Endothelial cell of umbilical vein (primary cell): Measurements from ENCODE around the gene DCC. TPM values are rescaled to one million over a fixed set of nuclear protein-coding genes. Genes with fewer than 3 reads are reported as not detected.

Source experiments
- BruUV-seq: library from RNA; stranded (reverse); fragments of 400-500 nt; replicated peaks from 2 replicates; lab custom pipeline; 2021; lab: Mats Ljungman, UMichigan
- CTCF ChIA-PET: fragments of 300-600, 350-600 bp; sonication (Branson Sonifier 250); formaldehyde crosslinking; loops from one replicate; lab custom pipeline; 2021; ENCODE audit warnings: antibody characterized with exemption, inconsistent platforms; lab: Charles Lee
- POLR2A ChIA-PET: fragments of 300-600, 350-600 bp; sonication (Branson Sonifier 250); formaldehyde crosslinking; loops from one replicate; lab custom pipeline; 2021; ENCODE audit warnings: antibody characterized with exemption, inconsistent platforms; lab: Charles Lee
- DNase-seq: peaks from one replicate; pipeline ENCODE4 v3.0.0-alpha.2; 2011; ENCODE audit warnings: low read depth, low spot score
- FAIRE-seq: peaks from 2 replicates; lab custom pipeline; 2011; peaks lifted over from hg19 to GRCh38; lab: Jason Lieb, UNC
- H2AFZ ChIP-seq: 2 replicates; pipeline ENCODE4 v1.6.0; 2012; ENCODE audit warnings: low read depth, low read length, control low read depth, inconsistent platforms
- H3K27ac ChIP-seq: 2 replicates; pipeline ENCODE4 v1.5.1; 2011; ENCODE audit warnings: low read depth, mild to moderate bottlenecking, control low read depth, low read length, moderate library complexity; ENCODE audit not compliant: insufficient read depth
- H3K27me3 ChIP-seq, 2 experiments: 2 replicates each; pipeline versions ENCODE4 v1.6.0 to v1.6.1; 2011; ENCODE audit warnings: low read length in 2 of 2, mixed read lengths in 1 of 2; ENCODE audit not compliant: control insufficient read depth in 2 of 2, insufficient read depth in 2 of 2
- H3K36me3 ChIP-seq, 2 experiments: 2 replicates in 1 of 2; 3 replicates in 1 of 2; pipeline ENCODE4 v1.5.1; 2011; ENCODE audit warnings: low read length in 2 of 2, mild to moderate bottlenecking in 1 of 2, moderate library complexity in 1 of 2; ENCODE audit not compliant: control insufficient read depth in 2 of 2, insufficient read depth in 2 of 2; ENCODE audit errors: extremely low read depth in 1 of 2
- H3K4me1 ChIP-seq: 3 replicates; pipeline ENCODE4 v1.5.1; 2011; ENCODE audit warnings: mild to moderate bottlenecking, low read length; ENCODE audit not compliant: control insufficient read depth, insufficient read depth; ENCODE audit errors: extremely low read depth
- H3K4me2 ChIP-seq: 2 replicates; pipeline ENCODE4 v1.6.1; 2011; ENCODE audit warnings: low read length, control low read depth, mixed read lengths; ENCODE audit not compliant: insufficient read depth
- H3K4me3 ChIP-seq, 3 experiments: fragments of 200-600 bp in 1 of 3; sonication (generic), shearing (Covaris generic) in 1 of 3; replicated peaks in 1 of 3; 2 replicates each; pipeline ENCODE4 v1.5.1; 2011 to 2016; ENCODE audit warnings: control low read depth in 3 of 3, low read length in 3 of 3, mild to moderate bottlenecking in 2 of 3, inconsistent platforms in 1 of 3, low read depth in 1 of 3, moderate library complexity in 1 of 3; ENCODE audit not compliant: insufficient read depth in 1 of 3
- H3K79me2 ChIP-seq: 2 replicates; pipeline ENCODE4 v1.6.0; 2012; ENCODE audit warnings: low read length, inconsistent platforms; ENCODE audit not compliant: control insufficient read depth, insufficient read depth
- H3K9ac ChIP-seq: replicated peaks from 2 replicates; pipeline ENCODE3; 2011; ENCODE audit warnings: low read length, control low read depth; ENCODE audit not compliant: insufficient read depth; ENCODE audit errors: extremely low read depth
- H3K9me1 ChIP-seq: replicated peaks from 3 replicates; pipeline ENCODE4 v1.6.0; 2011; ENCODE audit warnings: mild to moderate bottlenecking, low read length; ENCODE audit not compliant: control insufficient read depth, insufficient read depth; ENCODE audit errors: extremely low read depth
- H3K9me3 ChIP-seq: replicated peaks from 2 replicates; pipeline ENCODE4 v1.5.1; 2012; ENCODE audit warnings: low read length, inconsistent platforms; ENCODE audit not compliant: control insufficient read depth, insufficient read depth
- H4K20me1 ChIP-seq: replicated peaks from 2 replicates; pipeline ENCODE3; 2011; ENCODE audit warnings: mild to moderate bottlenecking, low read length; ENCODE audit not compliant: control insufficient read depth, insufficient read depth; ENCODE audit errors: extremely low read depth
- CTCF ChIP-seq, 2 donors: IDR thresholded peaks; 1 replicate in 1 of 2; 2 replicates in 1 of 2; pipeline ENCODE4 v1.5.1; 2011; ENCODE audit warnings: low read length in 2 of 2, mild to moderate bottlenecking in 2 of 2, moderate library complexity in 2 of 2, control low read depth in 1 of 2, inconsistent platforms in 1 of 2, low read depth in 1 of 2; ENCODE audit not compliant: insufficient read depth in 1 of 2; ENCODE audit errors: extremely low read depth in 1 of 2
- EZH2 ChIP-seq: IDR thresholded peaks from 2 replicates; pipeline ENCODE4 v1.6.1; 2012; ENCODE audit warnings: borderline replicate concordance, low read depth, mild to moderate bottlenecking, moderate library complexity, low read length, inconsistent platforms; ENCODE audit not compliant: severe bottlenecking
- FOS ChIP-seq: IDR thresholded peaks from 2 replicates; pipeline ENCODE4 v1.6.1; 2011; ENCODE audit warnings: mild to moderate bottlenecking, low read length, moderate library complexity, borderline replicate concordance; ENCODE audit not compliant: insufficient read depth
- GATA2 ChIP-seq: IDR thresholded peaks from 2 replicates; pipeline ENCODE4 v1.7.0; 2011; ENCODE audit warnings: low read depth, mild to moderate bottlenecking, moderate library complexity, mixed read lengths, low read length; ENCODE audit not compliant: insufficient read length, insufficient read depth
- JUN ChIP-seq: IDR thresholded peaks from 2 replicates; pipeline ENCODE4 v1.6.1; 2011; ENCODE audit warnings: borderline replicate concordance, low read depth; ENCODE audit not compliant: insufficient read length, insufficient read depth
- MAX ChIP-seq: IDR thresholded peaks from 2 replicates; pipeline ENCODE4 v1.6.1; 2011; ENCODE audit not compliant: insufficient read depth, insufficient read length
- MYC ChIP-seq: IDR thresholded peaks from one replicate; pipeline ENCODE4 v1.6.1; 2011; ENCODE audit warnings: mild to moderate bottlenecking, low read depth, low read length
- POLR2A ChIP-seq: IDR thresholded peaks from 2 replicates; pipeline ENCODE4 v1.6.1; 2012; ENCODE audit warnings: low read depth, mild to moderate bottlenecking, control low read depth, low read length
- POLR2AphosphoS5 ChIP-seq: IDR thresholded peaks from 2 replicates; pipeline ENCODE4 v1.6.1; 2012; ENCODE audit warnings: low read depth, mild to moderate bottlenecking, control low read depth, low read length, moderate library complexity; ENCODE audit not compliant: insufficient read depth
- dilution Hi-C: fragments of 300-500 bp; cut with MboI; formaldehyde crosslinking; loops from one replicate; pipeline ENCODE4 v1.15.0; 2019; ENCODE audit warnings: low sequenced_read_pairs; ENCODE audit not compliant: extremely low pct_ligation_motif_present
- intact Hi-C: fragments of 100-400 bp; cut with micrococcal nuclease; formaldehyde crosslinking; loops from one replicate; pipeline ENCODE4 v1.10.0; 2022
- polyA plus RNA-seq, 4 experiments: library from polyadenylated mRNA; depleted of rRNA in 3 of 4; stranded (reverse) in 3 of 4; unstranded in 1 of 4; fragments of >200 nt; gene quantifications; 2 replicates each; pipeline versions ENCODE4 v1.2.1 to v1.2.3, GENCODE V29; 2011 to 2012; ENCODE audit warnings: missing spikeins in 1 of 4
- total RNA-seq: library from RNA; stranded (reverse); gene quantifications from 2 replicates; pipeline ENCODE4 v1.2.3, GENCODE V29; 2021

DCC gene
- total and polyA plus RNA-seq, 2 donors (not counting 3 experiments of a cell fraction or from before 2014, with no cell fraction given), result not detected

- BruUV-seq, result no TSS peak
- CTCF ChIA-PET, result no interaction called here
These were observed 327.6 kb downstream of the DCC start for GRCh38 chr18:52667463-52668065.

More at GRCh38 chr18:52667463-52668065, 327.6 kb downstream of the DCC start:
- H3K4me1 ChIP-seq, result no peaks in the 10 kb centered on the region
- POLR2A ChIA-PET, result no interaction called here
- no peak for TF ChIP-seq FOS
- no peak for TF ChIP-seq MYC
- TF ChIP-seq CTCF (IDR thresholded peaks at IDR 0.05; ENCODE audit: extremely low read depth in 1 of 2, insufficient read depth in 1 of 2, low read depth in 1 of 2, low read length in 2 of 2), result no peak
- TF ChIP-seq MAX, result no peak
- TF ChIP-seq GATA2, result no peak
- TF ChIP-seq EZH2, result no peak
- TF ChIP-seq POLR2A, result no peak
- TF ChIP-seq POLR2AphosphoS5, result no peak
- TF ChIP-seq JUN, result no peak
- H3K4me2 ChIP-seq, result no peak overlapping the region
- H2AFZ ChIP-seq, result no peak overlapping the region
- FAIRE-seq (no peak), DNase-seq (no peak)
- no peak overlapping the region for H3K27ac ChIP-seq
- H3K9me3 ChIP-seq, result no peaks in the 10 kb centered on the region
- no peaks in the 10 kb centered on the region for H4K20me1 ChIP-seq
- H3K9ac ChIP-seq, result no peak overlapping the region
- no peaks in the 10 kb centered on the region for H3K9me1 ChIP-seq
- dilution Hi-C loops (no loop called here), intact Hi-C loops (no loop called here)
- H3K4me3 ChIP-seq, result no peak overlapping the region
- no peaks in the 10 kb centered on the region for H3K79me2 ChIP-seq
- H3K27me3 ChIP-seq, result no peaks in the 10 kb centered on the region
- no peaks in the 10 kb centered on the region for H3K36me3 ChIP-seq
